SU-DHL-6 (cell line): ENCODE measurements around the gene HLA-B.
"Not testable (repeated sequence)": the region's sequence is repeated elsewhere in the genome, so short reads cannot be mapped to it uniquely, and the experiment has no call there.

ENCODE experiments used
- H2AFZ ChIP-seq: fragments of 200-600 bp; sonication (generic); 2 replicates; pipeline ENCODE4 v1.6.1; 2014; ENCODE audit warnings: low read depth, mild to moderate bottlenecking, moderate library complexity, mixed read lengths, antibody characterized with exemption, low read length; ENCODE audit not compliant: severe bottlenecking
- H3F3A ChIP-seq: fragments of 200-600 bp; shearing (Covaris generic); 2 replicates; pipeline ENCODE4 v1.6.0; 2016; ENCODE audit warnings: antibody characterized with exemption, mild to moderate bottlenecking; ENCODE audit not compliant: insufficient read depth
- H3K27ac ChIP-seq: fragments of 200-600 bp; sonication (generic); 2 replicates; pipeline ENCODE4 v1.5.1; 2016; ENCODE audit warnings: low read depth, mild to moderate bottlenecking, low read length, moderate library complexity, mixed read lengths
- H3K27me3 ChIP-seq: fragments of 200-600 bp; sonication (generic), shearing (Covaris generic); 2 replicates; pipeline ENCODE4 v1.6.0; 2014; ENCODE audit warnings: mild to moderate bottlenecking, low read length
- H3K36me3 ChIP-seq: fragments of 200-600 bp; sonication (generic); 2 replicates; pipeline ENCODE4 v1.6.1; 2014; ENCODE audit warnings: mild to moderate bottlenecking, low read length, mixed read lengths
- H3K4me2 ChIP-seq: fragments of 300-600, 200-600 bp; shearing (Covaris generic), sonication (generic); 2 replicates; pipeline ENCODE4 v1.6.0; 2014; ENCODE audit warnings: low read length, low read depth, mild to moderate bottlenecking; ENCODE audit not compliant: poor library complexity, severe bottlenecking
- H3K4me3 ChIP-seq: fragments of 200-600 bp; sonication (generic); 2 replicates; pipeline ENCODE4 v1.5.1; 2014; ENCODE audit warnings: antibody characterized with exemption, low read length, mild to moderate bottlenecking, mixed read lengths; ENCODE audit not compliant: insufficient read depth, poor library complexity, severe bottlenecking
- H3K79me2 ChIP-seq: fragments of 200-600 bp; sonication (generic); 2 replicates; pipeline ENCODE4 v1.6.1; 2014; ENCODE audit warnings: mild to moderate bottlenecking, low read length, moderate library complexity; ENCODE audit not compliant: insufficient read depth
- H3K9ac ChIP-seq: fragments of 200-600 bp; sonication (generic); 2 replicates; pipeline ENCODE4 v1.7.0; 2014; ENCODE audit warnings: mild to moderate bottlenecking, low read length
- H3K9me2 ChIP-seq: fragments of 200-600 bp; sonication (generic); replicated peaks from 2 replicates; pipeline ENCODE4 v1.6.1; 2014; ENCODE audit warnings: low read length; ENCODE audit not compliant: insufficient read depth
- H3K9me3 ChIP-seq: fragments of 200-600 bp; sonication (generic); 2 replicates; pipeline ENCODE4 v1.6.1; 2014; ENCODE audit warnings: low read length, mixed read lengths; ENCODE audit not compliant: insufficient read depth
- H4K20me1 ChIP-seq: fragments of 200-600 bp; sonication (generic); 2 replicates; pipeline ENCODE4 v1.6.1; 2014; ENCODE audit warnings: low read depth, mild to moderate bottlenecking, antibody characterized with exemption, low read length, moderate library complexity, mixed read lengths
- CTCF ChIP-seq: fragments of 200-600 bp; sonication (generic); IDR thresholded peaks from one replicate; pipeline ENCODE4 v1.5.1; 2017; ENCODE audit warnings: antibody characterized with exemption, mild to moderate bottlenecking, low read length, moderate library complexity; ENCODE audit not compliant: insufficient read depth, poor library complexity, severe bottlenecking
- EZH2phosphoT487 ChIP-seq: fragments of 200-600 bp; sonication (generic), shearing (Covaris generic); conservative IDR thresholded peaks from 2 replicates; pipeline ENCODE4 v1.6.1; 2018; ENCODE audit warnings: mild to moderate bottlenecking, antibody characterized with exemption, low read length, moderate library complexity, mixed read lengths

The HLA-B gene

GRCh38 chr6:31393932-31394331 lies 37.0 kb upstream of the HLA-B start:
- Histone ChIP-seq H4K20me1 (no peaks in the 10 kb centered on the region), H3K36me3 (no peaks in the 10 kb centered on the region), H3K4me2 (no peak overlapping the region), H3K79me2 (no peaks in the 10 kb centered on the region), H3K9ac (no peak overlapping the region), H3K9me3 (no peaks in the 10 kb centered on the region), H3K27me3 (no peaks in the 10 kb centered on the region), H3K4me3 (no peak overlapping the region), H3K9me2 (no peaks in the 10 kb centered on the region), H3F3A (peaks cover 3% of the 10 kb centered on the region; the same call in 1 of the 2 replicates), H2AFZ (no peak overlapping the region), H3K27ac (no peak overlapping the region)
- TF ChIP-seq CTCF (no peak), EZH2phosphoT487 (no peak)

DNA sequence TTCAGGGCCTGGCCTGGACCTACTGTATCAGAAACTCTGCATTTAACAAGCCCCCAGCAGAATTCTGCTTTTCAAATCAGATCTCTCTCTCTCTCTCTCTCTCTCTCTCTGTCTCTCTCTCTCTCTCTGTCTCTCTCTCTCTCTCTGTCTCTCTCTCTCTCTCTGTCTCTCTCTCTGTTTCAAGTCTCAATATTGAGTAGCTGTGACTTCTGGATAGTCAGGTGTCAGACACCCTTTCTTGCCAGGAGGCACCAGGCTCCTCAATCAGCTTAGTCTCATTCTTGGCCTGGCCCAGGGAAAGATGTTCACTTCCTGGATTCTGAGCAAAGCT lies 32.8 kb upstream of the HLA-B start:
- not testable (repeated sequence) for H3K9me2 ChIP-seq, H3K79me2 ChIP-seq, H3K4me3 ChIP-seq, H3K9me3 ChIP-seq, H3K36me3 ChIP-seq, H3K4me2 ChIP-seq, H2AFZ ChIP-seq, H3K27ac ChIP-seq, H3F3A ChIP-seq, H4K20me1 ChIP-seq, H3K27me3 ChIP-seq, H3K9ac ChIP-seq

DNA sequence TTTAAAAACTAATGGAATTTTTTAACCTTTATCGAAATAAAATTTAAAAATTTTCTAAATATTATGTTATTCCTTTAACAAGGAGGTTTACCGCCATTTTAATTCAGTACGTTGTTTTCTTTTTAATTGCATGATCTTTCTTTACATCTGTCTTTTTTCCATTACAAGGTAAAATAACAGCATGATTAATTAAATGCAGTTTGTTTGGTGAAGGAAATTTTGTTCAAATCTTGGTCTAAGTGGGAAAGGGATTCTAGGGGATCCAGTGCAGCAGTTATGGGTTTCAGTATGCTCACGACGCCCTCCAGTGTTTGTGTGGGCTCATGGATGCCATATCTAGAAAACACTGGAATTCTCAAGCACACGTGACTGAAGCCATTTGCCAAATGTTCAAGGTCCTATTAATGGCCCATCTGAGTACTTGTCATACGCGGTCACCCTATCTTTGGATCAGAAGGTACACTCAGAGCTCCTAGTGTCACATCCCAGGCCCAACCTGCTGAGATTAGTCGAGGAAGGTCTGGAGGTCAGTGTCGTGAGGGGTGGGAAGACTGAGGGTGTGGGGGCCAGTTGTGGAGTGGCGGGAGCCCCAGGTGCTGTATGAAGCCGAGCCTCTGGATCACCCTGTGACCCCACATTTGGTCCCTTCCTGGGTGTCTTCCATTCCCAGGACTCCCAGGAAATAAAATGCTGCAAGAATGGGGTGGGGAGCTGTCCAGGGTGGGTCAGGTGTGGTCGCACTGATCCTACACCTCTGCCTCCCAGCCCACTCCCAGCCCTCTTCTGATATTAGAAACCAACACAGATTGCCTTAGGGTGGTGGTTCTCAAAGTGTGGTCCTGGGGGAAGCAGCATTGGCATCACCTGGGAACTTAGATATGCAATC lies 32.2 kb upstream of the HLA-B start:
- H3K4me2 ChIP-seq, H4K20me1 ChIP-seq, H3K27ac ChIP-seq, H3K27me3 ChIP-seq, H3F3A ChIP-seq, H3K79me2 ChIP-seq, H3K9me3 ChIP-seq, H3K4me3 ChIP-seq, H3K9ac ChIP-seq, H3K36me3 ChIP-seq, H3K9me2 ChIP-seq, H2AFZ ChIP-seq: not testable (repeated sequence)

GRCh38 chr6:31386977-31387376 lies 30.0 kb upstream of the HLA-B start:
- no peaks in the 10 kb centered on the region for H3K79me2 ChIP-seq

More at GRCh38 chr6:31386977-31387376, 30.0 kb upstream of the HLA-B start:
- Histone ChIP-seq H3K9ac (no peak overlapping the region), H3K36me3 (no peaks in the 10 kb centered on the region), H4K20me1 (no peaks in the 10 kb centered on the region), H3K27ac (no peak overlapping the region), H3K9me2 (no peaks in the 10 kb centered on the region), H3K4me2 (no peak overlapping the region), H2AFZ (no peak overlapping the region), H3F3A (no peaks in the 10 kb centered on the region), H3K27me3 (no peaks in the 10 kb centered on the region), H3K4me3 (no peak overlapping the region), H3K9me3 (no peaks in the 10 kb centered on the region)
- TF ChIP-seq EZH2phosphoT487 (no peak), CTCF (no peak)
